Natural killer cell (primary cell): ENCODE measurements around the gene HECTD2. TPM values are rescaled to one million over a fixed set of nuclear protein-coding genes. Genes with fewer than 3 reads are reported as not detected.
"Not testable (repeated sequence)": the region's sequence is repeated elsewhere in the genome, so short reads cannot be mapped to it uniquely, and the experiment has no call there.

Source experiments
- ATAC-seq, 3 donors: fragments of 150-1000 bp in 2 of 3; fragments of 200-7000 bp in 1 of 3; cut with Tn5 transposase; 1 replicate in 1 of 3; 2 replicates in 2 of 3; pipeline ENCODE4 v1.10.0; 2021; ENCODE audit warnings: mild to moderate bottlenecking in 2 of 3, moderate library complexity in 2 of 3
- DNase-seq, 2 donors: peaks; one replicate each; pipeline versions ENCODE4 v3.0.0 to v3.0.0-alpha.2; 2013 to 2021; ENCODE audit warnings: mixed read lengths in 1 of 2
- H3K27ac ChIP-seq: one replicate; pipeline ENCODE4 v1.5.1; 2013; ENCODE audit warnings: mild to moderate bottlenecking, low read length
- H3K27me3 ChIP-seq: one replicate; pipeline ENCODE4 v1.6.1; 2013; ENCODE audit warnings: low read length; ENCODE audit not compliant: control insufficient read depth, insufficient read depth
- H3K36me3 ChIP-seq: one replicate; pipeline ENCODE4 v1.6.1; 2013; ENCODE audit warnings: low read length; ENCODE audit not compliant: control insufficient read depth, insufficient read depth
- H3K4me1 ChIP-seq: one replicate; pipeline ENCODE4 v1.6.1; 2013; ENCODE audit warnings: low read length; ENCODE audit not compliant: control insufficient read depth, insufficient read depth
- H3K4me3 ChIP-seq: one replicate; pipeline ENCODE4 v1.5.1; 2013; ENCODE audit warnings: low read length
- H3K9me3 ChIP-seq: one replicate; pipeline ENCODE4 v1.6.1; 2013; ENCODE audit warnings: low read length; ENCODE audit not compliant: control insufficient read depth, insufficient read depth
- H3K27ac Mint-ChIP-seq, 2 donors: one replicate each; pipeline ENCODE4 v1.8.0; 2022; ENCODE audit warnings: mild to moderate bottlenecking in 2 of 2, mixed read lengths in 2 of 2, moderate library complexity in 1 of 2
- H3K27me3 Mint-ChIP-seq, 2 donors: one replicate each; pipeline ENCODE4 v1.8.0; 2022; ENCODE audit warnings: low read depth in 2 of 2, mixed read lengths in 2 of 2
- H3K36me3 Mint-ChIP-seq: one replicate; pipeline ENCODE4 v1.8.0; 2022; ENCODE audit warnings: mixed read lengths
- H3K4me1 Mint-ChIP-seq, 2 donors: one replicate each; pipeline ENCODE4 v1.8.0; 2022; ENCODE audit warnings: mixed read lengths in 2 of 2
- H3K4me3 Mint-ChIP-seq: one replicate; pipeline ENCODE4 v1.8.0; 2022; ENCODE audit warnings: mild to moderate bottlenecking, moderate library complexity, mixed read lengths
- H3K9me3 Mint-ChIP-seq, 2 donors: one replicate each; pipeline ENCODE4 v1.8.0; 2022; ENCODE audit warnings: mixed read lengths in 2 of 2
- CTCF ChIP-seq: fragments of 200-600 bp; IDR thresholded peaks from one replicate; pipeline ENCODE4 v1.8.0; 2022; ENCODE audit warnings: antibody characterized with exemption
- WGBS: methylation state at CpG from one replicate; pipeline ENCODE4 v1.1.7; 2013; ENCODE audit warnings: missing lambda C conversion rate; ENCODE audit not compliant: insufficient coverage; 5-methylcytosine and 5-hydroxymethylcytosine counted together
- intact Hi-C: fragments of 100-400 bp; cut with micrococcal nuclease; formaldehyde crosslinking; loops from one replicate; pipeline ENCODE4 v1.14.2; 2022
- total RNA-seq, 4 donors: library from RNA; stranded (reverse); fragments of 120-200 nt in 1 of 4; gene quantifications; one replicate each; pipeline versions ENCODE4 v1.2.3 to v1.2.4, GENCODE V29; 2013 to 2022

HECTD2 gene
- total RNA-seq, 3 donors from 2014 or later (not counting 1 experiment from before 2014, with no cell fraction given) = 0.61 to 3.6 (median 1.1) TPM

GRCh38 chr10:91385306-91386085, 24.6 kb upstream of the HECTD2 start:
- Histone ChIP-seq H3K9me3 (no peaks in the 10 kb centered on the region), H3K27ac (no peak overlapping the region), H3K36me3 (no peaks in the 10 kb centered on the region), H3K4me3 (no peak overlapping the region), H3K4me1 (no peaks in the 10 kb centered on the region), H3K27me3 (peaks cover 3% of the 10 kb centered on the region)
- intact Hi-C loops = no loop called here
- no peak for TF ChIP-seq CTCF
- no peaks in the 10 kb centered on the region for H3K9me3 Mint-ChIP-seq
- ATAC-seq (no peak), DNase-seq (no peak)
- peaks cover 36 to 39% of the 10 kb centered on the region in 2 donors for H3K27me3 Mint-ChIP-seq
- no peak overlapping the region for H3K27ac Mint-ChIP-seq
- no peak overlapping the region for H3K4me3 Mint-ChIP-seq
- no peaks in the 10 kb centered on the region for H3K36me3 Mint-ChIP-seq
- H3K4me1 Mint-ChIP-seq = no peaks in the 10 kb centered on the region
- 85% methylated on average over 6 of the region's 9 CpGs for WGBS

DNA sequence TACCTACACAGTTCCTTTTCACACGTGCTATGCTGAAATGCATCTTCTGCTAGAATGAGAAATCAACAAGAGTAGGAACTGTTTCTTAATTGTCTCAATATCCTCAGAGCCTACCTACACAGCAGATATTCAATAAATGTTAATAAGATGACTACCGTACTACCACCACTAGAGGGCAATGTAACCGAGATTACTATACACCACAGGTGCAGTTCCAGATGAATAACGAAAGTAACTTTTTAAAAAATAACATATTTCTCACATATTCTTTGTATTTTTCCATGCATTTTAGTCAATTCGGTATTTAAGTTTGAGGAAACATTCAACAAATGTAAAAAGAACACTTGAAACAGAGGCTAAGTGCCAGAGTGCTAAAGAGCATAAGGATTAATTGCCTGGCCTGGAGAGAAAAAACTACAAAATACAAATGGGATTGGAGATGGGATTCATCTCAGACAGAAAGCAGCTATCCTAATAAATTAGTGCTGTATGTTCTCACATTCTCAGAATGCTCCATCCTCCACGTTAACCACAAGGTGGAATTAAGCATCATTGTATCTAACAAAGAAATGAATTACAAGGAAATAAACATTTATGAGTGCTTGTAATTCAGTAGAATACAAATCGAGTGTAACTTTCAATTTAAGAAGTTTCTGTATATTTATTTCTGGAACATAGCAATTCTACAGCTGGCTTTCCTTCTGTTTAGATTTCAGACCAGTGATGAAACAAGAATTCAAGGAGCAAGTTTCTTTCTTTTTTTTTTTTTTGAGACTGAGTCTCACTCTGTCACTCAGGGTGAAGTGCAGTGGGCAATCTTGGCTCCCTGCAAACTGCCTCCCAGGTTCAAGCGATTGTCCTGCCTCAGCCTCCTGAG, 20.3 kb upstream of the HECTD2 start:
- no peak overlapping the region for H3K27ac ChIP-seq
- DNase-seq (peak in 1 of 2 donors; percentile 87), ATAC-seq (peak; percentile 87 to 100 (median 97))
- no peaks in the 10 kb centered on the region for H3K4me1 ChIP-seq
- TF ChIP-seq CTCF = peak; percentile 84
- intact Hi-C loops = loop anchor here (2.0 kb wide), 1 partner anchor 523 kb away; no protein-coding TSS in a partner anchor
- no peak overlapping the region for H3K27ac Mint-ChIP-seq
- H3K36me3 ChIP-seq = no peaks in the 10 kb centered on the region
- H3K9me3 ChIP-seq = no peaks in the 10 kb centered on the region
- no peaks in the 10 kb centered on the region for H3K4me1 Mint-ChIP-seq
- H3K27me3 Mint-ChIP-seq = peaks cover 23 to 30% of the 10 kb centered on the region in 2 donors
- WGBS = 27% methylated on average over 6 of the region's 8 CpGs
- no peaks in the 10 kb centered on the region for H3K9me3 Mint-ChIP-seq
- peaks cover 3% of the 10 kb centered on the region for H3K27me3 ChIP-seq
- H3K36me3 Mint-ChIP-seq = no peaks in the 10 kb centered on the region
- no peak overlapping the region for H3K4me3 ChIP-seq
- no peak overlapping the region for H3K4me3 Mint-ChIP-seq

DNA sequence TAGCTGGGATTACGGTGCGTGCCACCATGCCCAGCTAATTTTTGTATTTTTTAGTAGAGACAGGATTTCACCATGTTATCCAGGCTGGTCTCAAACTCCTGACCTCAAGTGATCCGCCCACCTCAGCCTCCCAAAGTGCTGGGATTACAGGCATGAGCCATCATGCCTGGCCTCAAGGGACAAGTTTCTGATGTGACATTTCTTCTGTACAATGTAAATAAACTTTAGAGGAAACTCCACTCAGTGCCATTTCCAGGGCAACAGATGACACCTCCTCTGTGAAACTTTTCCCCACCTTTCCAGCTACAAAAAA, 19.7 kb upstream of the HECTD2 start:
- peak overlapping the region in 1 of 2 donors; percentile 19 for H3K27ac Mint-ChIP-seq
- H3K27ac ChIP-seq, ATAC-seq, H3K4me1 Mint-ChIP-seq, H3K9me3 Mint-ChIP-seq, H3K4me1 ChIP-seq, H3K9me3 ChIP-seq, intact Hi-C loops, H3K4me3 Mint-ChIP-seq, DNase-seq, H3K27me3 ChIP-seq, H3K4me3 ChIP-seq, H3K36me3 Mint-ChIP-seq, H3K36me3 ChIP-seq: not testable (repeated sequence)
- peaks cover 23 to 26% of the 10 kb centered on the region in 2 donors for H3K27me3 Mint-ChIP-seq
- WGBS = 87% methylated on average over 3 of the region's 3 CpGs

- H3K27ac Mint-ChIP-seq = no peak overlapping the region
These were observed 18.2 kb upstream of the HECTD2 start for GRCh38 chr10:91391920-91392319.

More at GRCh38 chr10:91391920-91392319, 18.2 kb upstream of the HECTD2 start:
- intact Hi-C loops = no loop called here
- 92% methylated on average over 1 of the region's 1 CpG for WGBS
- Histone ChIP-seq H3K36me3 (no peaks in the 10 kb centered on the region), H3K4me1 (no peaks in the 10 kb centered on the region), H3K27me3 (peaks cover 3% of the 10 kb centered on the region), H3K27ac (no peak overlapping the region), H3K9me3 (no peaks in the 10 kb centered on the region), H3K4me3 (no peak overlapping the region)
- TF ChIP-seq CTCF = no peak
- no peaks in the 10 kb centered on the region for H3K9me3 Mint-ChIP-seq
- H3K4me3 Mint-ChIP-seq = no peak overlapping the region
- no peaks in the 10 kb centered on the region for H3K36me3 Mint-ChIP-seq
- H3K4me1 Mint-ChIP-seq = no peaks in the 10 kb centered on the region
- no peak for ATAC-seq
- no peak for DNase-seq
- peaks cover 20 to 23% of the 10 kb centered on the region in 2 donors for H3K27me3 Mint-ChIP-seq
